ENCODE results near the gene MUTYH. TPM values are rescaled to one million over a fixed set of nuclear protein-coding genes. Genes with fewer than 3 reads are reported as not detected.

The MUTYH gene
- total RNA-seq, 4 donors from 2014 or later, result 10.1 to 20.6 (median 11.0) TPM

DNA sequence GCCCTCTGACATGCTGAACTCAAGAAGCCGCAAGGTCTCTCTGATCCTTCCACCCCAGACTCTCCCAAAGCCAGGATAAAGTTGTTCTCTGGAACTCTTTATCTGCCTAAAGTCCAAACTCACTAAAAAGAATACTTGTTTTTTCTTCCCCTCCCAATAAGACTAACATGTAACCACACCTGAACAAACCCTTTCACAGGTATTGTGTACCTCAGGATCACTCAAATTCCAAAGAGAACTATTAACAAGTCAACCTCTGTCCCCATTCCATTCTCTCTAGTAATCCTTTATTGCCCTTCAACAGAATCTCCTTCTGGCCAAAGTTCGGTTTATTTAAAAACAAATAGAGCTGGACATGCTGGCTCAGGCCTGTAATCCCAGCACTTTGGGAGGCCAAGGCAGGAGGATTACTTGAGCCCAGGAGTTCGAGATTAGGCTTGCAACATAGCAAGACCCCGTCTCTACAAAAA, 4.3 kb downstream of the MUTYH start:
- Histone ChIP-seq H3K27ac (no peak overlapping the region), H3K36me3 (peaks cover 0 to 32% of the 10 kb centered on the region in 2 donors), H3K4me1 (peaks cover 10 to 11% of the 10 kb centered on the region in 2 donors), H3K4me3 (no peak overlapping the region), H3K27me3 (no peaks in the 10 kb centered on the region), H3K9me3 (no peaks in the 10 kb centered on the region)
- TF ChIP-seq, protein P1, sequence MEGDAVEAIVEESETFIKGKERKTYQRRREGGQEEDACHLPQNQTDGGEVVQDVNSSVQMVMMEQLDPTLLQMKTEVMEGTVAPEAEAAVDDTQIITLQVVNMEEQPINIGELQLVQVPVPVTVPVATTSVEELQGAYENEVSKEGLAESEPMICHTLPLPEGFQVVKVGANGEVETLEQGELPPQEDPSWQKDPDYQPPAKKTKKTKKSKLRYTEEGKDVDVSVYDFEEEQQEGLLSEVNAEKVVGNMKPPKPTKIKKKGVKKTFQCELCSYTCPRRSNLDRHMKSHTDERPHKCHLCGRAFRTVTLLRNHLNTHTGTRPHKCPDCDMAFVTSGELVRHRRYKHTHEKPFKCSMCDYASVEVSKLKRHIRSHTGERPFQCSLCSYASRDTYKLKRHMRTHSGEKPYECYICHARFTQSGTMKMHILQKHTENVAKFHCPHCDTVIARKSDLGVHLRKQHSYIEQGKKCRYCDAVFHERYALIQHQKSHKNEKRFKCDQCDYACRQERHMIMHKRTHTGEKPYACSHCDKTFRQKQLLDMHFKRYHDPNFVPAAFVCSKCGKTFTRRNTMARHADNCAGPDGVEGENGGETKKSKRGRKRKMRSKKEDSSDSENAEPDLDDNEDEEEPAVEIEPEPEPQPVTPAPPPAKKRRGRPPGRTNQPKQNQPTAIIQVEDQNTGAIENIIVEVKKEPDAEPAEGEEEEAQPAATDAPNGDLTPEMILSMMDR (IDR thresholded peaks at IDR 0.05 in 4 of 5, conservative IDR thresholded peaks at IDR 0.05 in 1 of 5), result no peak
- no peak for TF ChIP-seq POLR2A (IDR thresholded peaks at IDR 0.05)
- in situ Hi-C loops (cut with MboI; ENCODE audit: low sequenced_read_pairs in 4 of 4) (no loop called here), intact Hi-C loops (cut with DNase I; ENCODE audit: low total_unique reads) (no loop called here)
- ATAC-seq (no peak), DNase-seq (no peak)

DNA sequence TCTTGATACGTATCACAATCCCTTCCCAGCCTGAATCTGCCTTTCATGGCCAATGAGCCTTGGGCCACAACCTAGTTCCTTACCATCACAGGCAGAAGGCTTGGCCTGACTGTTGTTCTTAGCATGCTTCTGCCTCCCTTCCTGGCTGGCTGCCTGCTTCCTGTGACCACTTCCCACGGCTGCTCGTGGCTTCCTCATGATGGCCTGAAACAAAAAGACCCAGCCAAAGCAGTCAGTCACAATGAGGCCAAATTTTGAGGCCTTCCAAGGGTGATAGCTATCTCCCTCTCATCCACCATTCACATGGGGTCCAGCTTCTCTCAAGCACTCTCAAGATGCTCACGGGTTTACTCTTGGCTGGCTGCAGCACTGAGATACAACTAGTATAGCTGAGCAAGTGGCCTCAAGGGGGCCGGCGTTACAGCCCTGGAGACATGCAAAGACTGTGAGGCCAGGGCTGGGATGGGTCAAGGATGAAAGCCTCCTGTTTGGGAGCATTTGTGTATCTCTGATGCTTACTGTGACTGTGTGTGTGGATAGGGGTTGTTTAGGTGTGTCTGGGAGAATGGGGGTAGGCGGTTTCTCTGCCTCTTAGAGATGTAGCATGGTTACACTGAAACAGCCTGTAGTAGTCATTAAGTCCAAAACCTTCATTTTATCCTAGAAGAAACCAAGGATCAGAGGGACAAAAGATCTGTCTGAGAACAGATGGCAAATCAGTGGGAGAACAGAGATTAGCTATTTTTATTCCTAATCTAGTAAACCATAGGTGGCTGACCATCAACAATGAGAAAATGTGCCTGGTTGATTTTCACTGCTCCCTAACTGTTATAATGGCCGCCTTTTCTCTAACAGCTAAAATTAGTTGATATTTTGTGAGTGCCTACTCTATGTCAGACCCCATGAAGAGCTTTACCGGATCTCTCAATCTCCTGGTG, 5.7 kb downstream of the MUTYH start:
- Histone ChIP-seq H3K27ac (peak overlapping the region in 1 of 4 donors; percentile 18), H3K27me3 (no peaks in the 10 kb centered on the region), H3K9me3 (no peaks in the 10 kb centered on the region), H3K36me3 (peaks cover 0 to 42% of the 10 kb centered on the region in 2 donors), H3K4me1 (peaks cover 6 to 8% of the 10 kb centered on the region in 2 donors), H3K4me3 (no peak overlapping the region)
- ATAC-seq (no peak), DNase-seq (no peak)
- no peak for TF ChIP-seq POLR2A (IDR thresholded peaks at IDR 0.05)
- TF ChIP-seq, protein P1 (IDR thresholded peaks at IDR 0.05 in 4 of 5, conservative IDR thresholded peaks at IDR 0.05 in 1 of 5), result no peak
- in situ Hi-C loops (cut with MboI; ENCODE audit: low sequenced_read_pairs in 4 of 4), result no loop called here
- intact Hi-C loops (cut with DNase I; ENCODE audit: low total_unique reads), result no loop called here

DNA sequence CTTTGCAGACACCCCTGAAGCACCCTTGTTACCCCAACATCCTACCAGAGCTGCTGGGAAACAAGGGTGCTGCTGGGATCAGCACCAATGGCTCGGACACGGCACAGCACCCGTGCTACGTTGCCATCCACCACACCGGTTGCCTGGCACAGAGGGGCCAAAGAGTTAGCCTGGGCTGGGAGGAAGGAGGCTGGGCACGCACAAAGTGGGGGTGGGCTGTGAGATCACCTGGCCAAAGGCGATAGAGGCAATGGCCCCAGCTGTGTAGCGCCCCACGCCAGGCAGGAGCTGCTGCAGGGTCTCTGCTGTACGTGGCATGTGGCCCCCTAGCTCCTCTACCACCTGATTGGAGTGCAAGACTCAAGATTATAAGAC, 7.9 kb downstream of the MUTYH start:
- no peaks in the 10 kb centered on the region for H3K9me3 ChIP-seq
- H3K4me3 ChIP-seq, result no peak overlapping the region
- peaks cover 0 to 42% of the 10 kb centered on the region in 2 donors for H3K36me3 ChIP-seq
- no peak overlapping the region for H3K27ac ChIP-seq
- intact Hi-C loops (cut with DNase I; ENCODE audit: low total_unique reads) (no loop called here), in situ Hi-C loops (cut with MboI; ENCODE audit: low sequenced_read_pairs in 4 of 4) (no loop called here)
- DNase-seq (no peak), ATAC-seq (no peak)
- H3K27me3 ChIP-seq, result no peaks in the 10 kb centered on the region
- H3K4me1 ChIP-seq, result peaks cover 1 to 11% of the 10 kb centered on the region in 2 donors
- TF ChIP-seq, protein P1 (IDR thresholded peaks at IDR 0.05 in 4 of 5, conservative IDR thresholded peaks at IDR 0.05 in 1 of 5), result no peak
- no peak for TF ChIP-seq POLR2A (IDR thresholded peaks at IDR 0.05)

DNA sequence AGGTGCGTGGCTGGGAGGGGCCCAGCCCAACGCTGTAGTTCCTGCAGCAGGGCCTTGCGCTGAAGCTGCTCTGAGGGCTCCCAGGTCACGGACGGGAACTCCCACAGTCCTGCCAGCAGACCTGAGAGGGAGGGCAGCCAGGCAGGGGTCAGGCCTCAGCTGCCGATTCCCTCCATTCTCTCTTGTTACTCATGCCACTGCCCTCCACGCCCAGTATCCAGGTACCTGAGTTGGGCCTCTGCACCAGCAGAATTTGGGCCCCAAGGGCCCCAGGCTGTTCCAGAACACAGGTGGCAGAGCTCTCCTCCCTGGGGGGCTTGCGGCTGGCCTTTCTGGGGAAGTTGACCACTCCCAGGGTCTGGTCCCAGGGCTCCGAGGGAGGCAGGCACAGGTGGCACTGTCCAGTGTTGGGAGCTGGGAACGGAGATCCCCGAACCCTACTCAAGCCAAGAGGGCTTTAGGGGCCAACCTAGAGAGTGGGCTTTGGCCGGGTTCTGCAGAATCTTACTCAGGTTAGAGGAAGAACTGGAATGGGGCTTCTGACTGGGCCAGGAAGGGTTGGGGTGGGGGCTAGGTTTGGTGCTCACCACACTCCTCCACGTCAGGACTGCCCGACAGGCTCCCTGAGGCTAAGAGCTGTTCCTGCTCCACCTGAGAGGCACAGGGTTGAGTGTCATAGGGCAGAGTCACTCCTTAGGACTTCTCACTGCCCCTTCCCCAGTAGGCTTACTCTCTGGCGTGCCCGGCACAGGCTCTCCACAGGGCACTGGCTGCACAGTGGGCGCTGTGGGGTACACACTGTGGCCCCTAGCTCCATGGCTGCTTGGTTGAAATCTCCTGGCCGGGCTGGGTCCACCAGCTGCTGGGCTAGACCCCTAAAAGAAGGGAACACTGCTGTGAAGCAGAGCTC, 8.5 kb downstream of the MUTYH start:
- Histone ChIP-seq H3K36me3 (peaks cover 0 to 42% of the 10 kb centered on the region in 2 donors), H3K4me1 (peaks cover 5 to 18% of the 10 kb centered on the region in 2 donors), H3K9me3 (no peaks in the 10 kb centered on the region), H3K4me3 (no peak overlapping the region), H3K27ac (no peak overlapping the region), H3K27me3 (no peaks in the 10 kb centered on the region)
- in situ Hi-C loops (cut with MboI; ENCODE audit: low sequenced_read_pairs in 4 of 4) (no loop called here), intact Hi-C loops (cut with DNase I; ENCODE audit: low total_unique reads) (no loop called here)
- no peak for DNase-seq
- TF ChIP-seq, protein P1 (IDR thresholded peaks at IDR 0.05 in 4 of 5, conservative IDR thresholded peaks at IDR 0.05 in 1 of 5), result no peak
- no peak for TF ChIP-seq POLR2A (IDR thresholded peaks at IDR 0.05)
- no peak for ATAC-seq
